HG02970 (cell line): Measurements from ENCODE around the gene C17orf67.
"Not testable (repeated sequence)": the region's sequence is repeated elsewhere in the genome, so short reads cannot be mapped to it uniquely, and the experiment has no call there.

ENCODE experiments used
- ATAC-seq: cut with Tn5 transposase; IDR thresholded peaks from one replicate; pipeline ENCODE4 v1.9.1; 2021; ENCODE audit warnings: mild to moderate bottlenecking, moderate library complexity, moderate number of reproducible peaks; ENCODE audit not compliant: unreplicated experiment, low FRiP score

Gene C17orf67

GRCh38 chr17:56779898-56780777, 53.6 kb downstream of the C17orf67 start:
- ATAC-seq: peak; percentile 90

GRCh38 chr17:56779322-56779721, 54.4 kb downstream of the C17orf67 start:
- ATAC-seq: no peak

GRCh38 chr17:56778898-56779297, 54.8 kb downstream of the C17orf67 start:
- no peak for ATAC-seq

GRCh38 chr17:56777859-56778258, 55.9 kb downstream of the C17orf67 start:
- ATAC-seq: no peak

- ATAC-seq: no peak
Measured at GRCh38 chr17:56774650-56775049, 59.1 kb downstream of the C17orf67 start.

GRCh38 chr17:56773124-56773523, 60.6 kb downstream of the C17orf67 start:
- ATAC-seq: no peak

GRCh38 chr17:56772442-56772841, 61.3 kb downstream of the C17orf67 start:
- ATAC-seq: no peak

GRCh38 chr17:56771975-56772374, 61.7 kb downstream of the C17orf67 start:
- ATAC-seq: no peak

- ATAC-seq: no peak
Measured at GRCh38 chr17:56771563-56771962, 62.2 kb downstream of the C17orf67 start.

- no peak for ATAC-seq
Measured at GRCh38 chr17:56770427-56770826, 63.3 kb downstream of the C17orf67 start.

GRCh38 chr17:56765449-56765848, 68.3 kb downstream of the C17orf67 start:
- ATAC-seq: no peak

- no peak for ATAC-seq
Measured at GRCh38 chr17:56762988-56763387, 70.7 kb downstream of the C17orf67 start.

- no peak for ATAC-seq
Measured at GRCh38 chr17:56762144-56762543, 71.6 kb downstream of the C17orf67 start.

GRCh38 chr17:56761387-56761786, 72.3 kb downstream of the C17orf67 start:
- ATAC-seq: no peak

GRCh38 chr17:56757611-56758010, 76.1 kb downstream of the C17orf67 start:
- ATAC-seq: not testable (repeated sequence)

GRCh38 chr17:56756536-56756935, 77.2 kb downstream of the C17orf67 start:
- no peak for ATAC-seq

GRCh38 chr17:56755310-56755709, 78.4 kb downstream of the C17orf67 start:
- no peak for ATAC-seq

- no peak for ATAC-seq
Measured at GRCh38 chr17:56754523-56755208, 79.1 kb downstream of the C17orf67 start.

- no peak for ATAC-seq
Measured at GRCh38 chr17:56752263-56752836, 81.4 kb downstream of the C17orf67 start.

GRCh38 chr17:56751145-56751738, 82.5 kb downstream of the C17orf67 start:
- no peak for ATAC-seq

- no peak for ATAC-seq
Measured at GRCh38 chr17:56744721-56745120, 89.0 kb downstream of the C17orf67 start.
